Measurements from ENCODE around the gene SPINK14.

DNA sequence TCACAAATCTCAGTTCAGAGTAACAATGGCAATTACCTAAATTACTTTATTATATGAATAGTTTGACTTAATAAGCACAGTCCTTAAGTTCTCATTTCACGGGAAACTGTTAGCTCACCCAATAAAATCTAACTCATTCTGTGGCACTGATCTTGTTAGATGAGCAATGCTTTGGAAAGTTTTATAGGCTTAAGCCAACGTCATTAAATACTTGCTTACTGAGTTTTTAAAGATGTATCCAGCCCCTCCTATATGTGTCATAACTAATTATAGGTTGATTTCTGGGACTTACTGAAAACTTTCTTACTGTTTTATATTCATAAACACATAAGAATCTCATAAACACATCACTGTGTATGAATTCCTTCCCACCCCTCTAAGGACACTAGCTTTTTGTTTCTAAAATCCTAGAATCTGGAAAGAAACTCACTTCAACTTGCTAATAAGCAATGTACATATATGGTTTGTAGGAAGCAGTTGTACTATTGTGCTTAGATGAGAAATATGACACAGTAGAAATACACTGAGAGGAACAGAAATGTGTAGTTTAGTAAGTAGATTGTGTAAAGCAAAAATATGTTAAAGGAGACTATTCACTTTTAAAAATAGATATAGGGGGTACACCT is 55.9 kb downstream of the SPINK14 start:
- TF ChIP-seq, protein P1, sequence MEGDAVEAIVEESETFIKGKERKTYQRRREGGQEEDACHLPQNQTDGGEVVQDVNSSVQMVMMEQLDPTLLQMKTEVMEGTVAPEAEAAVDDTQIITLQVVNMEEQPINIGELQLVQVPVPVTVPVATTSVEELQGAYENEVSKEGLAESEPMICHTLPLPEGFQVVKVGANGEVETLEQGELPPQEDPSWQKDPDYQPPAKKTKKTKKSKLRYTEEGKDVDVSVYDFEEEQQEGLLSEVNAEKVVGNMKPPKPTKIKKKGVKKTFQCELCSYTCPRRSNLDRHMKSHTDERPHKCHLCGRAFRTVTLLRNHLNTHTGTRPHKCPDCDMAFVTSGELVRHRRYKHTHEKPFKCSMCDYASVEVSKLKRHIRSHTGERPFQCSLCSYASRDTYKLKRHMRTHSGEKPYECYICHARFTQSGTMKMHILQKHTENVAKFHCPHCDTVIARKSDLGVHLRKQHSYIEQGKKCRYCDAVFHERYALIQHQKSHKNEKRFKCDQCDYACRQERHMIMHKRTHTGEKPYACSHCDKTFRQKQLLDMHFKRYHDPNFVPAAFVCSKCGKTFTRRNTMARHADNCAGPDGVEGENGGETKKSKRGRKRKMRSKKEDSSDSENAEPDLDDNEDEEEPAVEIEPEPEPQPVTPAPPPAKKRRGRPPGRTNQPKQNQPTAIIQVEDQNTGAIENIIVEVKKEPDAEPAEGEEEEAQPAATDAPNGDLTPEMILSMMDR (conservative IDR thresholded peaks at IDR 0.05; ENCODE audit: low read depth, low read length) = no peak
- TF ChIP-seq EZH2 (IDR thresholded peaks at IDR 0.05; ENCODE audit: borderline replicate concordance, low read depth, low read length, poor library complexity, severe bottlenecking) = no peak

Data from A673 (cell line).